Activated CD4-positive, alpha-beta T cell treated with anti-CD3 and anti-CD28 coated beads, Interleukin-2, Interleukin-6, amounts not matched to agents 100 ng/mL and 50 ng/mL, durations not matched to agents 16 hours and 8 hours (primary cell): ENCODE data around the gene MED20.

ENCODE experiments used
- DNase-seq: peaks from one replicate; pipeline ENCODE4 v3.0.0-alpha.2; 2020

Gene MED20

DNA sequence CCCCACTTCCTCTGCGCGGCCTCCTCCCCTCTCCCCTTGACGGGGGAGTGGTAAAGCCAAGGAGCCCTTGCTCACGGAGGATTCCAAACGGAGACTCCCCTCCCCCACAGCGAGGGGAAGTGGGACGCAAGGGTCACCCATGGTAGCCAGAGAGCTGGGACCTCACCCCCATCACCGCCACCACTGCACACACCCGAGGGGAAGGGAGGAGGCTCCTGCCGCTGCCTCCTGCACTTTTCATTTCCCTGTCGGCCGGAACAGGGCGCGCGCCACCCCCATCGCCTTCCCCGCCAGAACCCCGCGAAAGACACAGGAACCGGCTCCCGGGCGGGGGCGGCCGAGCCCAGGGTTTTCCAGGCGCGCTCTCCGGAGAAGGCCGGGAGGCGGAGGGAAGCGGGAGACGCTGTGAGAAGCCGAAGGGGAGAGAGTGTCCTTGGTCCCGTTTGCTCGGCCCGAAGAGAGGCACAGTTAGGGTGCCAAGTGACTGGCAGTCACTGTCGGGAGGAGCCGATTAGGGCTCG, 19.9 kb upstream of the MED20 start:
- peak; percentile 74 for DNase-seq

DNA sequence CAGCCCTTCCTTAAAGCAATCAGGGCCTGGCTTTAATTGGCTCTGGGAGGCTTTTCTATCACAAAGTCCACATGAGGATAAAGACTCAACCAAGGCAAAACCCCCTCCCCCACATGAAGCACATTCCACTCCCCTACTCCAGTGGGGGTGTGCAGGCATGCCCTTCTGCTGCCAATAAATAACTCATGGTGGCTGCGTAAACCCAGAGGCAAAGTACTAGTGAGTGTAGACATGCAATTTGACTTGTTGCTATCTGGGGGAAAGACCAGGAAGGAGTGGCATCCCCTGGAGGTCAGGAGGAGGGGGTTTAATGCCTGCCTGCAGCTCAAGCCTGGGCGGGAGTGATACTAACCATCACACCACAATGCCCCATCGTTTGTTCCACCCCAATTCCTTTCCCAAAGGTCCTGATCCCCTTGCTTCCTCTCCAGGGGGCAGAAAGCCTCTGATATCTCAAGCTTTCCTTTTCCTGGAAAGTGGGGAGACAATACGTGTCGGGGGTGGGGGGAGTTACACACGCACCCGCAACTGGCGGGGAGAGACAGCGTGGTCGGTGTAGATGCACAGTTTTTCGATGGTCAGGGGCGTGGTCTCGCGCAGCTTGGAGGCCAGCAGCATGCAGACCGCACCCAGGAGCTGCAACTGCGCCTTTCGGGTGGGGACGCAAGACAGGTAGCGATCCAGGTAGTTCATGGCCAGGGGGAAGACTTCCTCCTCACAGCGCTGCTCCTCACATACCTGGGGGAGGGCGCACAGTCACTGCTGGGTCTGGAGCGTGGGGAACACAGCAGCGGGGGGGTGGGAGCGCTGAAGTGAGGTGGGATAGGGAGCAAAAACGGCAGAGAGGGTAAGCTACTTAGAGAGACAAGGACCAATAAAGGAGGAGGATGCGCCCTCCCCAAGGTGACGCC, 19.2 kb upstream of the MED20 start:
- peak; percentile 68 for DNase-seq

DNA sequence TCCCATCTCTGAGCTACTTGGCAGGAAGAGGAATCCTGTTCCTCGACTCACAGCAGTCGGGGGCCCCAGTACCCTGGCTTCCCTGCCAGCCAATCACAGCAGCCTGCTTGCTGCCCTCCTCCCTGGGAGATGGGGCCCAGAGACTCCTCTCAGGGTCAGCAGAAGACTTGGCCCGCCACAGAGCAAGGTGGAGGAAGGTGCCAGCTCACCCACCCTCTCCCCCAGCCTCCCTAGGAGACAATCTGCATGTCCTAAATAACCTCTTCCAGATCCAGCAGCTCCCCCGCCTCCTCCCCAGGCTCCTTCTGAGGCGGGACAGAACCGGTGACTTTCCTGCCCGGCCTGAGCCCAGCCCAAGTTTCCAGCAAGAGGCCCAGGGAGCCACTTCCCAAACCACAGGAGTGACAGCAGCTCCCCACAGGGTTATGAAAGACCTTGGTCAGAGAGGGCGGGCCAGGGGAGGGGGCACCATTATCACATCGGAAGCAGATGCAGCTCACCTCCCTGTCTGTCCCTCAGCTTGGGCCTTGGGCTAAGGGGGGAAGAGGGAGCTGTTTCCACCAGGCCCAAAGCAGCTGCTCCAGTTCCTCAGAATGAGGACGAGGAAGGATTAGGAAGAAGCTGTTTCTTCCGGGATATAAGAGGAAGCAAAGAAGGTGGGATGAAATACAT, 18.4 kb upstream of the MED20 start:
- peak; percentile 72 for DNase-seq

DNA sequence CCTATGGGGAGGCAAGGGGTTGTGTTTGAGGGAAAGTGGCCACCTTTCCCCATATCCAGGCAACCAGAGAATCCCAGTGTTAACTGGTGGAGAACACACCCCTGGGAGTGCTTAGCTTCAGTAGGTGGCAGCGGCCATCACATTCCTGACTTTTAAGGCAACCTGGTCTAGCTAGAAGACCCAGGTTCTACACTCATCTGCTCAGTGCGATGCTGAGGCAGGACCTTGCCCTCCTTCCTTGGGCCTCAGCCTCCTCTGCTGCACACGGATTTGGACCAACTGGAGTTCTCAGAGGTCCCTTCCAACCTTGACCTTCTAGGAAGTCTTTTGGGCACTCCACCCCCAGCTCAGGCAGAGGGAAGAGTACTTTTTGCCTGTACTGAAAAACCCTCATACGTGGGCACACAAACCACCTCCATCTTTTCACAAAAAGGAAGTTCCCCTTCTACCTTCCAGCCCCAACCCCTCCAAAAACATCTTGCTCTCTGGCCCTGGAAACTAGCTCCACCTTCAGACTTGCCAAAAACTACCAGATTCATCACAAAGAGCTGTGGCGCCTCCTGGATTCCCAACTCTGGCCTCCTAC, 17.7 kb upstream of the MED20 start:
- DNase-seq: no peak

DNA sequence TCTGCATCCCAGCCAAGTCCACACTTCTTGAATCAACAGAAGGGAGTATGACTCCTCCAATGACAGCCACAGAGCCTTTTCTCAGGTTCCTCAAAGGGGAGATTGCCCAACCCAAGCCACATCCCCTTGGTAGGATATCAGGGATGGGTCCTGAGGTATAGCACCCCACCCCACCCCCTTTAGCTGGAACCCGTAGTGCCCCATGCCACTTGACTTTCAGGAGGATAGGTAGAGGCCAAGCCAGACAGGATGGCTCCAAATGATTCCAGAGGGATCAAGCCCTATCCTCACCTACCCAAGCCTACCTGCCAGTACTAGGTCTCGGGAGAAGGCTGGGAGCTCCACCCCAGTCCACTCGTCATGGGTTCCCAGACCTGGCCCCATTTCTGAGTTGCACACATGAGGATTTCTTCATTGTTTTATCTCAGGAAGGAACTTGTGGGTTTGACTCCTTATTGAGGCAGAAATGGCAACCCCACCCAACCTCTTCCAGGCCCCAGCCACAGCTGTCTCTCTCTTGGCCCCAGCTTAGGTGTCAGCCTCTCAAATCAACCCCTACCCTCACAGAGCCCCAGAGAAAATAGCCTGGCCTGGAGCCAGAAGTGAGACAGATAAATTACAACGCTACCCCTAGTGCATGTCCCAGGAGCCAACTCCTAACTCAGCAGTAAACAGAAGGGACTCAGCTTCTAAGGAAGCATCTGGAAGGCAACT, 17.1 kb upstream of the MED20 start:
- DNase-seq: peak; percentile 63

DNA sequence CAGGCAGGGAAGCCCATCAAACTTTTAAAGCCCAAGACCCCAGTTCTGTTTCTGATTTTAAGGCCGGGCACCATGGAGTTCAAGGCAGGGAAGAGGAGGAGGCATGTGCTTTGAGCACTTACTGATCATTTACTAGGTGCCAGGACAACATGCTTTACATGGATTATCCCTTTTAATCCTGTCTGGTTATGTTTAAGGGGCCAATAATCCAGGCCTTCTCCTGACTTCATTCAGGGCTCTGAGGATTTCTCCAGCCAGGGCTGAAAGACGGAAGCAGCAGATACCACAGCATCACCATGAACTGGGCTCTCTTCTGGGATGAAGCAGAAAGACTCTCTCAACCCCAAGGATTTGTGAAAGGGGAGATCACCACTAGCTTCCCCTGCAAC, 16.5 kb upstream of the MED20 start:
- no peak for DNase-seq

DNA sequence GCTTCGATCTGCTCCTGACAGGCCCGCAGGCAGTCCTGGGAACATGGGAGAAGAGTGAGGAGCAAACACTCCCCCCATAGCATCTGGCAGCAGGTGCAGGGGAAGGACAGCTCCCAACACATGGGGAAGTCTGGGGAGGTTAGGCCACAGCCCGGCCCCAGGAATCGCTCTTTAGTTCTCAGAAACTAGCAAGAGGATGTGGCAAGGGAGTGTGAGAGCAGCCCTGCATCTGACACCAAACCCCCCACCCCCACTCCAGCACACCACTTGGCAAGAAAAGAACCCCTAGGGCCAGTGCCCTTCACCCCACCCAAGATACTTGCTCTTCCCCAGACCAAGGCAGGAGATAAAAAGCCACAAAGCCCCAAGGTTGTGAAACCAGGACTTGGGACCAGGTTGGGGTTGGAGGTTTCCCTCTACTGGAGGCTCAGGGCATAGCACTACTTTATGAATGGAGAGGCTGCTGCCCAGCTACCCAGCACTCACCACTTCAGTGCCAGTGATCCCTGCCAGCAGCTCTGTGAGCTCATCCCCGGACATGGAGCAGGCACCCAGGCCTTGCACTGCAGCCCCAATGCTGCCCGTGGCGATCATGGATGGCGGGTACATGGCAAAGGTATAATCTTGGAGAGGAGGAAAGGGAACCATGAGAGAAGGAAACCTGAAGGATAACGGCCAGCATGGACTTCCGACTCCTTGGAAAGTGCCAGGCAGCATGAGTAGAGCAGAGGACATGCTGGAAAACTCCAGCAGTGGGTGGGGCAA, 15.3 kb upstream of the MED20 start:
- DNase-seq: peak; percentile 95

DNA sequence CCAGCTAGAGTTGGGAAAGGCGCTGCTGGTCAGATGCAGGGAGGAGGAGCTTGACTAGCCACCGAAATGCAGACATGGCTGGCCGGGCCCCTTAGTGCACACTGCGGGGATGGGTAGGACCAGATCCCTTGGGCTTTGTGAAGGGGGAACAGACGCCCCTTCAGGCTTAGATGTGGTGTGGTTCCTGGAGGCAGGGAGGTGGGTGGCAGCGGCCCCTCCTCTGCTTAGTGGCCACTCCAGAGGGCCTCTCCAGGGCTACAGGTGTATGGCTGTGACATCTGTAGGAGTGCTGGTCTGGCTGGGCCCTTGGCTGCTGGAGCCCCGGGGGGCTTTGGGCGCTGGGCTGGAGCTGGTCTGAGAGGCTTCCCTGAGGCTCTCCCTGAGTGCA, 14.7 kb upstream of the MED20 start:
- no peak for DNase-seq

DNA sequence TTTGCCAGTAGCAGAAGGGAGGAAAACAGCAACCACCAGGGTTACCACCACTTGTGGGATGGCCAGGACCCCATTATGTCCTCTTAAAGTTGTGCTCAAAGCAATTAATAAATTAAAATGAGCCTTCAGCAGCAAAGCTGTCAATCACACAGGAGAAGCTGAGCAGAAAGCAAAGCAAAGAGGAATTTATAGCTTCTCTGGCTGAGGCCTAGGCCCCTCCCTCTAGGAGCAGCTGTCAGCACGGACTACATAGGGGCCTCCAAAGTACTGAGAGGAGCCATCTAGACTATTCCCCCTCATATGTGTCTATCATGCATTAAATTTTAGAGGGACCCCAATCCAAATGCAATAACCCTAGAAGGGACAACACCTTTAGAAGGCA, 14.2 kb upstream of the MED20 start:
- DNase-seq: no peak

DNA sequence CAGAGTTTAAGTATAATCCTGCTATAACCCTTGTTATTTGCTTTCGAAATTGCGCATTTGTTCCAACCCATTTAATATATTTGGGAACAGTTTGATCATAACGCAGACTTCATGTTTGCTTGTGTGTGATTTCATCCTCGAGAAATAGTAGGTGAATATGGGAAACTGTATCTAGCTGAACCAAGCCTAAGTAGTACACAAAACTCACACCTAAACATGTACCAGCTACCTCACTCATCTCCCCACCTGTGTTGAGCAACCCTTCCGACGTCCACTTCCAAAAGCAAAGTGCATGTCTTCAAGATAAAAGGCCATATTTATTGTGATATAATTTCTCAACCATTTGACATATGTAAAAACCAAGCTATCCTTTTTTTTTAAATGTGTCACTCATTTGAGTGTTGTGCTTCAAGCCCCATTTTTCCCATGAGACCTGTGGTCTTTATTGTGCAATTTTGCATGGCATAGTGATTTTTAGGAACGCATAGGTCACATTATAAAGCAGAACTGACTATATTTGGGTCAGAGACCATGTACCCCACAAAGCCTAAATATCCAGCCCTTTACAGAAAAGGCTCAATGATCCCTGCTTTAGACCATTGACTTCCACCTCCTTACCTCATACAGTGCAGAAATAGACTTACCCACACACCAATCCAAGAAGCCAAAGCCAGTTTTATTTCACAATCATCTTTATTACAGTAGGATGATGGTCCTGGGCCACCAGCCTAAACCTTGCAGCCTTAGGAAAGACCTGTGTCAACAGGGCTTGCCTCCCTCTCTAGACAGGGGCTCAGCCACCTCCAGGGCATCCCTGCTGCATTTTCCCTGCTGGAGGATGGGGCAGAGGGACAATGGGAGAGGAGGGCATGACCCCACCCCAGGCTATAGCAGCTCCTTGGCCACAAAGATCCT, 13.6 kb upstream of the MED20 start:
- DNase-seq: no peak

DNA sequence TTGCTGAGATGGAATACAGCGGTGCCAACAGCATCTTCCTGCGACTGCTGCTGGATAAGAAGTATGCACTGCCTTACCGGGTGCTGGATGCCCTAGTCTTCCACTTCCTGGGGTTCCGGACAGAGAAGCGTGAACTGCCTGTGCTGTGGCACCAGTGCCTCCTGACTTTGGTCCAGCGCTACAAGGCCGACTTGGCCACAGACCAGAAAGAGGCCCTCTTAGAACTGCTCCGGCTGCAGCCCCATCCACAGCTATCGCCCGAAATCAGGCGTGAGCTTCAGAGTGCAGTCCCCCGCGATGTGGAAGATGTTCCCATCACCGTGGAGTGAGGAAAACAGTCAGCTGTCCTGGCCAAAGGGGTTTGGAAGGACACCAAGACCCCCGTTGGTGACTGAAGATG, 11.4 kb upstream of the MED20 start:
- DNase-seq: no peak

DNA sequence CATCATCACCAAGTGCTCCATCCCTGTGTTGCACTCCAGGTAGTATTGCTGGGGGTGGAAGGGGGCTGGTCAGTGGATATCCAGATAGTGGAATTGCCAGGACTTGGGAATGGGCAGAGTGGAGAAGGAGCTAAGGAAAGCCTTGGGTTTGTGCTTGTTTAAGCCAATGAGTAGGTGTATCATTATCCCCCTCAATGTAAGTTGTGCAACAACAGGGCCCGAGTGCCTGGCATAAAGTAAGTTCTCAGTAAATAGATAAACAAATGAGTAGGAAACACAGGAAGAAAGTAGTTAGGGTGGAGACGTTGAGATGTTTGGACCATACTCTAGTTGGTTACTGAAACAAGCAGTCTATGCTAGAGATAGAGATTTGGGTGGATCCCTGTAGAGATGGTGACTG, 10.9 kb upstream of the MED20 start:
- DNase-seq: no peak

DNA sequence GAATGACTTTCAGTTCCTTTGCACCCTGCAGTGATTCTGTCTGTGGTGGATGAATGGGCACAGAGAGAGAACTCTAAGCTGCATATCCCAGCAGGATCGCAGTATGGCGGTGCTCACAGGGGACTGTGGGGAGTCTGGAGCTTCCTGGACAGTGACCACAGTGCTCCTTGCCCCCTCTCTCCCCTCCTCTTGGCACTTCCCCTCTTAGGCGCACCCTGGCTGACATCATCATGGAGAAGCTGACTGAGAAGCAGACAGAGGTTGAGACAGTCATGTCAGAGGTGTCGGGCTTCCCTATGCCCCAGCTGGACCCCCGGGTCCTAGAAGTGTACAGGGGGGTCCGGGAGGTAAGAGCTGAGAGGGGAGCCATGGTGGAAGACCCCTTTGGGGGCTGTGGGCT, 9.0 kb upstream of the MED20 start:
- DNase-seq: no peak

DNA sequence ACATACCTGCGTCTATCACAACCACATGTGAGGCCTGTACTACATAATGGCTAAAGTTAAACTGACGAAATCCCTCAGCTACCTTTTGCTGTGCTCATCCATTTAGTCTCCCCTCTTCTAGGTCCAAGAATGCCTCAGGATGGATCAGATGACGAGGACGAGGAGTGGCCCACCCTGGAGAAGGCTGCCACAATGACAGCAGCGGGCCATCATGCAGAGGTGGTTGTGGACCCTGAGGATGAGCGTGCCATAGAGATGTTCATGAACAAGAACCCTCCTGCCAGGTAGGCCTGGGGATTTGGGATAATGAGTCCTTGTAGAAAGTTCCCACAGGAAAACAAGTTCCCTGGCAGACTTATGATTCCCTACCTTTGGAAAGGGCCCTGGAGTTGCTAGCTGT, 6.3 kb upstream of the MED20 start:
- no peak for DNase-seq

DNA sequence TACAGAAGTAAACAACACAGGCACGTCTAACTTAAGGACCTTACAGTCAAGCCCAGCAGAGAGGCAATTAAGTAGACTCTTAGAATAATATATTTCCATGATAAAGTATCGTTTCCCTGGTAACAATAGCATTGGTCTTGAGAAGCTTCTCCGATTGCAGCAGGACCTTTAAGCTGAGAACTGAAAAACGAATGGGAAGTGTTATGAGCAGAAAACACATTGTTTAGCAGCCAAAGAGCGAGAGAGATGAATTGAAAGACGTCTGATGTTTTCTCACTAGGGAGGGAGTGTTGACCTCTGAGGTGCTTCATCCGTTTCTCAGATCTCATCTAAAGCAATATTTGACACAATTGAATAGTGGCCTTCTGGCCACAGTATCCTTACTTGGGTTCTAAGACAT, 1.2 kb upstream of the MED20 start:
- DNase-seq: no peak

DNA sequence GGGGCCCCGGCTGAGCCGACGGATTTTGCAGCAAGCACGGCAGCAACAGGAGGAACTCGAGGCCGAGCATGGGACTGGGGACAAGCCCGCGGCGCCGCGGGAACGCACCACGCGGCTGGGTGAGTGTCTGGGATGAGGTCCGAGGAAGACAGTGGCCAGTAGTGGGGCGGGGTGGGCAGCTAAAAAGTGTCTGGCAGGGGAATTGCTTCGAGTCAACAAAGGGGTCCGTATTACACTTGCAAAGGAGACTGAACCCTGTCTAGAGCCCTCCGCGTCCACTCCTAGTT, 716 bp upstream of the MED20 start:
- DNase-seq: no peak

DNA sequence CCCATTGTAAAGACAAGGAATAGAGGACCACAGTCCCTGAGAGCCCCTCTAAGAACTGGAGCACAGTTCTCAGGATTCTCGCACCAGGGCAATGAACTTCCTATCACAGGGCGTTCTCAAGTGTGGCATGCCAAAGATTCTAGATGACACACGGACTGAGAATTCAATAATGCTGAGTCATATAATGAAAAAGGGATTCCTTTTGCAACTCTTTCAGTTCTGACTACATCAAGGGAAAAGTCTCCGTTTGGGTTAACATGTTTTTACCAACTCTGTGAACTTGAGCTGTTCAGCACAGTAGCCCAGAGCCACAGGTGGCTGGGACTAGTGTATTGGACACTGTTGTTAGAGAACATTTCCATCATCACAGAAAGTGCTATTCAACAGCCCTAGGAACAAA, 3.4 kb downstream of the MED20 start:
- DNase-seq: peak; percentile 65

DNA sequence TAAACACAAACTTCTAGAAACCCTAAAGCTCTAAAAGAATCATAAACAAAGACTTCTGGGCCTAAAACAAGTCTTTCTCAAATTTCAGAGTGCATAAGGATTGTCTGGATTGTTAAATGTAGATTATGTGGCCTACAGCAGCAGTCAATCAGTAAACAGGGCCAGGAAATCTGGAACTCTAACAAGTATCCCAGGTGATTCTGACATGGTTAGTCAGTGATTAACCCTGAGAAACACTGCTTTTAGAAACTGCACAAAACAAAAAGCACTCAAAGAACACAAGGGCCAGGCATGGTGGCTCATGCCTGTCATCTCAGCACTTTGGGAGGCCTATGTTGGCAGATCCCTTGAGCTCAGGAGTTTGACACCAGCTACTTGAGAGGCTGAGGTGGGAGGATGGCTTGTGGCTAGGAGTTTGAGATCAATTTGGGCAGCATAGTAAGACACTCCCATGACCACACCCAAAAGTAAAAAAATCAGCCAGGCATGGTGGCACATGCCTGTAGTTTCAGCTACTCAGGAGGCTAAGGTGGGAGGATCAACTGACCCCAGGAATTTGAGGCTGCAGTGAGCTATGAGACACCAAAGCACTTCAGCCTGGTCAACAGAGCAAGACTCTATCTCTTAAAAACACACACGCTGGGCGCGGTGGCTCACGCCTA, 5.9 kb downstream of the MED20 start:
- no peak for DNase-seq

DNA sequence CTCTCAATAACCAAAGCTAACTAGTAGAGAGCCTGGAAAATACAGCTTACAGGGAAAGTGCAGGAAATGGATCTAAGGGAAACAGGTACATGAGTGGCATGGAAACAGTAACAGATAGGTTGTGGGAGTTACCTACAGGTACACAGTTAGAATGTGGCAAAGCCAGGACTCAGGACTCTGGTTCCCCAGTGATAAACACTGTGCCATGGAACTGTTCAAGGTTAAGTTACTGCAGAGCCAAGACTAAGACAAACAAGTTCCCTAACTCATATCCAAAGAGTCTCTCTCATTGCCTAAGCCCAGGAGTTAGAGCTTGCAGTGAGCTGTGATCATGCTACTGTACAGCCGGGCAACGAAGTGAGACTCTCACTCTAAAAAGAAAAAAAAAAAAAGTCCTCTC, 6.6 kb downstream of the MED20 start:
- DNase-seq: no peak

DNA sequence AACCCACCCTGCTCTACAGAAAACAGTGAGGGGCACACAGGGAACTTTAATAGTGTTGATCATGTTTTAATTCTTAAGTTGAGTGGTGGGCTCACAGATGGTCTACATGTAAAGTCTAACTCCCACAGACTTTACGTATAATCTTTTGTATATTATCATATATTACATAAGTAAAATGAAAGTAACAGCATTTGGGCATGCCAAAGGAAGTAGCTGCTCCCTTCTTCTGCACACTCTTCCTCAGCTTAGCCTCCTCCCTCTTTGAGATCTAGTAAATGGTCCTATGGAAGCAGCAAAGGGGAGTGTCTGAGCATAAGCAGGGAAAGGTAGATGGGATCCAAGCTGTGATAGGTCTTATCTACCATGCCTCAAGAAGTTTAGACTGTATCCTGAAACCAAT, 11.2 kb downstream of the MED20 start:
- no peak for DNase-seq

DNA sequence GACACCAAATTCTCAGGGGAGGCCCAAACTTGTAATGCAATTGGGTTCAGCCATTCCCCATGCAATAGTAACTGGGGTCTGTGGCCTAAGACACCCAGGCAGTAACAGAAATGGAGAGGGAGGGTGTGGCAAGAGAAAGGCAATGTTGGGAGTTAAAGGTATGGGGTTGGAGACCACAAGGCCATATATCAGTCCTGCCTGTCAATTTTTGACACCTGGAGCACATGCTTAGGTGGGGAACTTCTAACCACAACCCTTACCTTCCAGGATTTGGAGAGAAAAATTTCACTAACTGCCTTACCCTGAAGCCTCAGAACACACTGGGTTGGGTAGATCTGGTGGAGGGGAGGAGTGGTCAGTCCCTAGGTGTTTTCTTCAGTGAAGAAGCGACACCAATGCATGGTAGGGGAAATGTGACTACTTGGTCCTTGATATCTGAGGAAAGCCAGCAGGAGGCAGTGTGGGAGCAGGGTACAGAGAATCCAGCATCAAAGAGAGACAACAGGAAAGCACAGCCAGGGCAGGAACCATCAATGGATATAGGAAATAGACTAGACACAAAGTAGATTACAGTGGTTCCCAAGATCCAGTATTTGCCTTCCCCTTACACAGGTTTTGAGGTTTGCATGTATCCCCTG, 18.9 kb downstream of the MED20 start:
- DNase-seq: peak; percentile 53
